Measurements from ENCODE around the gene TEAD1.
"Not testable (repeated sequence)": the region's sequence is repeated elsewhere in the genome, so short reads cannot be mapped to it uniquely, and the experiment has no call there.

The TEAD1 gene

GRCh38 chr11:12856338-12856737, 182.1 kb downstream of the TEAD1 start:
- DNase-seq (ENCODE audit: low read depth in 2 of 2, low spot score in 1 of 2) = no peak

DNA sequence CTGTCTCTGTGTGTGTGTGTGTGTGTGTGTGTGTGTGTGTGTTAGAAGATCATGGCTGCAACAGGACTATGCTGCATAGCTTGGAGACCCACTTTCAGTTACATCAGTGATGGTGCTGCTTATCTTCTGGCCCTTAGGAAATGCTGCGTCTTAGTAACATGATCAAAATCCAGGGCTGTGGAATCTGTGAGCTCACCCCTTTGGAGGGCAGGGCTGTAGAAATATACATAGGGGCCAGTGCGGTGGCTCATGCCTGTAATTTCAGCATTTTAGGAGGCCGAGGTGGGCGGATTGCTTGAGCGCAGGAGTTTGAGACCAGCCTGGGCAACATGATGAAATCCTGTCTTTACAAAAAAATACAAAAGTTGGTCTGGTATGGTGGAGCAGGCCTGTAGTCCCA, 183.4 kb downstream of the TEAD1 start:
- no peak for DNase-seq (ENCODE audit: low read depth in 2 of 2, low spot score in 1 of 2)

GRCh38 chr11:12859872-12860657, 185.8 kb downstream of the TEAD1 start:
- DNase-seq (ENCODE audit: low read depth in 2 of 2, low spot score in 1 of 2) = no peak

- no peak for DNase-seq (ENCODE audit: low read depth in 2 of 2, low spot score in 1 of 2)
Measured at GRCh38 chr11:12860827-12861226, 186.6 kb downstream of the TEAD1 start.

DNA sequence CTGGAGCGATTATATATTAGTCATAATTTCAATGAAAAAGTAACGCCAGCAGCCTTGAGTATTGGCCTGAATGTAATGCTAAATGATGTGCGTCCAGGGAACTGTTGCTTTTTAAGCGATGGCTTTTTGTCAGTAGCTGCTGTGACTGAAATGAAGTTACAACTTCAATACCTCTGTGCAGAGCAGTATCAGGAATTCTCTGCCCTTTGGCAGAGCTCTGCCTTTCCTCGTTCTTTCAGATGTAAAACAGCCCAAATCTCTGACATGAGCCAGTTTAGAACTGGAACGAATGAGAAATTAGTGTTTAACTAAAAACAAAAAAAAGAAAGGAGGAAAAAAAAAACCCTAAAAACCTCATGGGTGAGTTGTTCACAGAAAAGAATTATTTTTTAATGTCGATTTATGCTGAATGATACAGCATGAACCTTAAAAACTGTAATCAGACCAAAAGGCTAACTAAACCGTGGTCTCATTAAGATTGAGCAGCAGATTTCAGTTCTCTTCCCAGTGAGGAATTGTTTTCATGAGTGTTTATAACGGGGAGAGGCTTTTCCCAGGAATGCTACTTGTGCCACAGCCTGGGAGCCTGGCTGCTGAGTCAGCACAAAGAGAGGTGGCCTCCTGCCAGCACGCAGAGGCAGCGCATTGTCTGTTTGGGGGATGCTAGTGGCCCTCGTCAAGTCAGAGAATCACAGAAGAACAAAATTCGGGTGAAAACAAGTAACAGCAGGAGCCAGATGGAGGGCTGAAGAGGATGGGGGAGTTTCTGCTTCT, 188.7 kb downstream of the TEAD1 start:
- DNase-seq (ENCODE audit: low read depth in 2 of 2, low spot score in 1 of 2) = no peak

- DNase-seq (ENCODE audit: low read depth in 2 of 2, low spot score in 1 of 2) = no peak
Measured at GRCh38 chr11:12863605-12864121, 189.4 kb downstream of the TEAD1 start.

- DNase-seq (ENCODE audit: low read depth in 2 of 2, low spot score in 1 of 2) = no peak
Measured at GRCh38 chr11:12864316-12865156, 190.3 kb downstream of the TEAD1 start.

DNA sequence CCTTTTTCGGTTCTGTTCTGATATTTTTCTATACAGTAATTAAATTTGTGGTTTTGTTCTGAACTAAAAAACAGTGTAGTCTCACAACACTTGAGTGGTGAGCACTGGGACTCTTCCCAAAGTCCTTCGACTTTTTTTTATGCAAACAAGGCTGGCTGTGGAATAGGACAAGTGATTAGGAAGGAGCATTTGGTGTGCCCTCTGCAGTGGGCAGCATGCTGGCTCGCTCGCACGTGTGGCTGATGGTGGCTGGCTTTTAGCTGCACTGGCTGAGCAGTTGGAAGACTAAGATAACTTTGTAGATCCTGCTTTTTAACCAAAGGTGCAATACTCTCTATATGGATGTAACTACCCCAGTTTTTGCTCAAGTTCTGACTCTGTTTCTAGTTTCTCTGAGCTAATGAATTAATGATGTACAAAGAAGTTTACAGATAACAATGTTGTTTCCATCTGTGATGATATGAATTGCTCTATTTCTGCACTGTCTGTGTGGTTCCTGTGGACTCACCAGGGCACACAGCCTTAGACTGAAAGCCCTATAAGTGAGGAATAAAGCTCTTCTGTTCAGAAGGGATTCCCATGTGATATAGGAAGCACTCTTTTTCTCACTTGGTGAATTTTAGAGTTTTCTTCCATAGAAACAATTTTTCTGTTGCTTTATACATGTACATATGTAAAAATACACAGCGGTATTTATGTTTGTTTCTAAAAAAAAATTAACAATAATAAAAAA, 191.8 kb downstream of the TEAD1 start:
- no peak for DNase-seq (ENCODE audit: low read depth in 2 of 2, low spot score in 1 of 2)

DNA sequence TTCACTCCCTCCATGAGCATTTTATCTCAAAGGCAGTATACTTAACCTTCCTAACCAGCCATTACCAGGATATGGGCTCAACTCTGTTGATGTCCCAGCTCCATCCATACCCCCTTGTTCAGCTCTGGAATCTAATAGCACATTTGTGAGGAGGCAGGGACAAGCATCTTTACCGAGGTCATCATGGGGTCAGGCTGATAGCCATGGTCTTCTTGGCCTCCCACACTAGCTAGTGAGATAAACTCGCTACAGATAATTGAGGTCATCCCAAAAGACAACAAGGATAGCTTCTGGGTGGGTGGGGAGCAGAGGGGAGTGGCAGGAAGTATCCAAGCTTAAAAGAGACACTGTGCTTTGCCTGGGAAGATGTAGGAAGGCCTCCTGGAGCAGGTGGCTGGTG, 193.3 kb downstream of the TEAD1 start:
- DNase-seq (ENCODE audit: low read depth in 2 of 2, low spot score in 1 of 2) = no peak

DNA sequence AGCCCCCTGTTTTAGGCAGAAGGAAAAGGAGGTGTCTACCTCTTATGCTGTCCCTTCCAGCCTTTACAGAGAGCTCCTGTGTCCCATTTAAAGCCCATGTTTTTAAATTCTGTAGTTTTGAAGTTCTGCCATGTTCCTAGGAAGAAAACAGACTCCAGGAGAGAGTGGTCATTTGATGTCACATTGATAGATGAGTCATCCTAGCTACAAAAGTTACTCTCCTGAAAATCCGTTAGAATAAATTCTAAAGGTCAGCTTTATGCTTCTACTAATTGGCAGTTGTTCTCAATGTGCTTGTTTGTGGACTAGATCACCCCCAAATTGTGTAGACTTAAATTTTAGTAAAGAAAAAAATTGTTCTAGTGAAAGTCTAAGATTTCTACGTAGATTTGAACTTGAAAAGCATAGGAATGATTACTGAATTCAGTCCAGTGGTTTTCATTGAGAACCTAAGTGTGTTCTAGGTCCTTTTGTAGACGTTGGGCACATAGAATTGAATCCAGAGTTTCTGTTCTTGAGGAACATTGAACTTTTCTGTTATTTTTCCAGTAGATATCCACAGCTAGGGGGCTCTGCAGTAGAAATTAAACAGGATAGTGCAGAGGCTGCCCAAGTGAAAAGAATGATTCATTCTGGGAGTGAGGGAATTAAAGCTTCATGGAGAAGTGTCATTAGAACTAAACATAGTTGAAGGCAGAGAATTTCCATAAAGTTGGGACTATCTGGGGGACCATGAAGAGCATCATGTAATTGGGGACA, 194.3 kb downstream of the TEAD1 start:
- DNase-seq (ENCODE audit: low read depth in 2 of 2, low spot score in 1 of 2) = no peak

DNA sequence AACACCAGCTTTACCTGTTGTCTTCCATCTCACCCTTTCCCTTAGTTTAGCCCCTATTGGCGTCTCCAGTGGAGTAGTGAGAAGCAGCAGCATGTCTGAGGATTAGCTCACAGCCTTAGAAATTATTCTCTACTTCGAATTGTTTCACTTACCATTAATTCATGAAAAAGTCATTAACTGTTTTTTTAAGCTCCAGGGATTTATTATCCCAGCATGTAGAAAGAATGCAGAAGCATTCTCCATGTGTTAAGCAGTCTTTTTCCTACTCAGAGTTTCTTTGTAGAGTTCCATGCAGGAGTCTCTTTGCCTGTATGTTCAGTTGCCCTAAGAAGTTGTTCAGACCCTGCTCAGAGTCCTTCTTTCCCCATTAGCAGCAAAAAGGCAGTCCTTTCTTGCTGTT, 197.0 kb downstream of the TEAD1 start:
- DNase-seq (ENCODE audit: low read depth in 2 of 2, low spot score in 1 of 2) = no peak

DNA sequence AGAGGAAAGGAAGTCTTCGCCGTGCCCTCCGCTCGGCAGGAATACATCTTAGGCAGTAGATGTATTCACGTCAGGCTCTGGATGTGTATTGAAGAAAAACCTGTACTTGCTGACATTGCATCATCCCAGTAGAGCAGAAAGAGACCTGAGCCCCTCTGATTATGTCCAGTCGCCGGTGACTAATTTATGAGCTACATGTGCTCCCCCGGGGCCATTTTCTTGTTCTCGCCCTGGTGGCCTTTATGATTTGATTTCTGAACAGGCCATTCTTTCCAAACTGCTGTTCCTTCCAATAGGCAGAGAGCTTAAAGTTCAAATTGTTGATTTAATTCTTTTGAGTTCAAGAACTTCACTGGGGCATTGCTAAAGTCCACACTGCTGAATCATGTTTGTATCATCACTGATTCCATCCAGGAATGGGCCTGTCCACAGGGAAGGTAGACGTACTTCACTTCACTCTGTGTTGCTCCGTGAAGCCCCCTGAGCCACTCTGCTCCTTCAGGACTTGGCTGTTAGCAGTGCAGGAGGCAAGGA, 197.6 kb downstream of the TEAD1 start:
- DNase-seq (ENCODE audit: low read depth in 2 of 2, low spot score in 1 of 2) = no peak

GRCh38 chr11:12876340-12876739, 202.1 kb downstream of the TEAD1 start:
- no peak for DNase-seq (ENCODE audit: low read depth in 2 of 2, low spot score in 1 of 2)

- DNase-seq (ENCODE audit: low read depth in 2 of 2, low spot score in 1 of 2) = no peak
Measured at GRCh38 chr11:12876988-12877387, 202.8 kb downstream of the TEAD1 start.

DNA sequence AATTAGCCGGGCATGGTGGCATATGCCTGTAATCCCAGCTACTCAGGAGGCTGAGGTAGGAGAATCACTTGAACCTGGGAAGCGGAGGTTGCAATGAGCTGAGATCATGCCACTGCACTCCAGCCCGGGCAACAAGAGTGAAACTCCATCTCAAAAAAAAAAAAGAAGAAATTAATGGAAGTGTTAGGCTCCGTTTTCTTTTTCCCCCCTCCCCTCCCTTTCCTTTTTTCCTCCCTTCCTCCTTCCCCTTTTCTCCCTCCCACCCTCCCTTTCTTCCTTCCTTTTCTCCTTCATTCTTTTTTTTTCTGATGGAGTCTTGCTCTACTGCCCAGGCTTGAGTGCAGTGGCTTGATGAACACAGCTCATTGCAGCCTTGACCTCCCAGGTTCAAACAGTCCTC, 203.3 kb downstream of the TEAD1 start:
- DNase-seq (ENCODE audit: low read depth in 2 of 2, low spot score in 1 of 2) = not testable (repeated sequence)

DNA sequence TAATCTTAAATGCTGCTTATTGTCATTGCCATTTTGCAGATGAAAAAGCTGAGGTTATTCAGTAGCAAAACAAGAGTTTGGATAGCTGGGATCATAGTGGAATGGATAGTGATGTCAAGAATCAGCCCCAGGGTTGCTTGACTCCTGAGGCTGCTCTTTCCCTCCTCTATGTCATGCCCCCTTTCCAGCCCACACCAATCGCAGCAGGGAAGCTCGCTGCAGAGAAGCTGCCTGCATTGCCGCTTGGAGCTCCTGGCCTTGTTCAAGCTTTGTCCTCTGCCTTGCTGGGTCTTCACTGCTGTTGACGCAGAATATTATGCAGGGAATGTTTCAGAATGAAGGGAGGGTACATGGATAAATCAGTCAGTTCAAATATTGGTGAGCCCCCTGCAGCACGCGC, 206.1 kb downstream of the TEAD1 start:
- DNase-seq (ENCODE audit: low read depth in 2 of 2, low spot score in 1 of 2) = no peak

DNA sequence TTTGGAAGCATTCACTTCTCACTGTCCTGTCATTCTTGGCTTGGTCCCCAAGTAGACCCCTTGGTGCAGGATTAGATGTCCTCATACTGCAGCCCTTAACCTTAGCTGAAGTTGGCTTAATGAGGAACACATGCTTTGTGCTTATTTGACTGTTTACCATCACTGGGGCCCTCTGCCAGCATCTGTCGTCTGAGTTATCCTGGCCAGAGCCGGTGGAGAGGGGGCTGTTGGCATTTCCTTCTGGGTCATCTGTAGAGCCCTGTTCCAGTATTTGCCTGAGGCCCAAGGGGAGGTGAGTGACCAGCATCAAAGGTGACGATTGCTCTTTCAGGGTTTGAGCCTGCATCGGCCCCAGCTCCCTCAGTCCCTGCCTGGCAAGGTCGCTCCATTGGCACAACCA, 208.4 kb downstream of the TEAD1 start:
- DNase-seq (ENCODE audit: low read depth in 2 of 2, low spot score in 1 of 2) = no peak

GRCh38 chr11:12884751-12885318, 210.6 kb downstream of the TEAD1 start:
- DNase-seq (ENCODE audit: low read depth in 2 of 2, low spot score in 1 of 2) = no peak

DNA sequence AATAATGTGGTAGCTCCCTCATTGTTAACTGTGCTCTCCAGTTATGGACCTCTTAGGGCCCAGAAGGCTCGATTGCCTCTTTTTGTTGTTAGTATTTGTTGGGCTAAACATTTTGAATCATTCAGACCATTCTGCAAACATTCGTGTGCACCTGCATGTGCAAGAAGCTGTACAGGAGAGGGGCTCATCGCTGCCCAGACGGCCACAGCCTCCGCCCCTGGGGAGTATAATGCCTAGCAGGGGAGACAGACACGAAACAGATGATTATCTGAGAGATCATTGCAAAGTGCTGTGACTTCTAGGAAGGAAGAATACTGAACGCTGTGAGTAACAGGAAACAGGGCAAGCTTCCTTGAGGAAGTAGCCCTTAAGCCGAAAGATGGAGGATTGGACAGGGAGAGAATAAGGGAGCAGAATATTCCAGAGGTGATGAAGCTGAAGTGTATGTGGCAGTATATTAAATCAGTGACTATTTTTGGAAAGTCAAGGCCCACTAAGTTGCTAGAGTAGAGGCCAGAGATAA, 211.6 kb downstream of the TEAD1 start:
- DNase-seq (ENCODE audit: low read depth in 2 of 2, low spot score in 1 of 2) = no peak
